ENCODE results near the gene PELI3.

PELI3 gene

GRCh38 chr11:66509131-66509561 is 42.4 kb downstream of the PELI3 start:
- DNase-seq = no peak

DNA sequence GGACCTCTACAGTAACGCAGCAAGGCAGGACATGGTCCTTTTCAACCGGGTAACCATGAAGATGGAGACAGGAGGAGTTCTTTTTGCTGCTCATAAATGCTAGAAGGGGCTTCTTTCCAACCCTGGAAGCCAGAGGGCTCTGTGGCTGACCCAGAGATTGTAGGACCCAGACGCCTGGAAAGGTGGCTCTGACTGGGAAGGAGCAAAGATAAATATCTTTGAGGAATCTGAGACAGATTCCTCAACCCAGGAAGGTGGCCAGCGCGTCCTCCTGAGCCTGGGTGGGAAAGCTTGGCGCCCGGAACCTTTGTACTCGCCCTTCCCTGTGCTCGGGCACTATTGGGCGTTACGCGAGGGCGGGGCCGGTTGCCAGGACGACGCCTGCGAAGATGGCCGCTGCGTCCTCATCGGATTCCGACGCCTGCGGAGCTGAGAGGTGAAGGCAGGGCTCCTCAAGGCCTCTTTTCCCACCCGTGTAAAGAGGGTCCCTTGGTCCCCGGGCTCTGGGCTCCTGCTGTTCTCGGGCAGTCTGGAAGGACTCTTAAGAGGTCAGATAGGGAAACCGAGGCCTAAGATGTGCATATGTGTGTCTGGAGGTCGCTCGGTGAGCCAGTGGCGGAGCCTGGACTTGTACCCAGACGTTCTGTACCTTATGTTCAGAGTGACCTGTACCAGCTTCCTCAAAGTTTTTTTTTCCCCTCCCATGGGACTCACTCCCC is 43.7 kb downstream of the PELI3 start, which contains the start of gene BBS1:
TSS of gene BBS1 (plus strand) at position 365 of the 719 bp plus-strand sequence. CDS start at position 390, 25 bp downstream.
- DNase-seq = peak; percentile 68 to 76

GRCh38 chr11:66510990-66511339 is 44.3 kb downstream of the PELI3 start:
- no peak for DNase-seq

DNA sequence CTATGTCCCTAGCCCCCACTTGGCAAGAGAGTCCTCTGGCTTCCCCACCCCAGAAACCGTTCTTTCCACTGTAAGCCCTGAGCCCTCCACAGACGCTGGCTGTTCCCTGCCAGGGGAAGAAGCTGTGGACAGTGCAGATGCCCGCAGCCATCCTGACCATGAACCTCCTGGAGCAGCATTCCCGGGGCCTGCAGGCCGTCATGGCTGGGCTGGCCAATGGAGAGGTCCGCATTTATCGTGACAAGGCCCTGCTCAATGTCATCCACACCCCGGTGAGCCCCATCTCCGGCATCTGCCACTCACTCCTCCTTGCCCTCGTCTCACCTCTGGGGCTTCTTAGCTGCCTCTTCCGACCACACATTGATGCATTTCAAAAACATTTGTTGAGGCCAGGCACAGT is 56.9 kb downstream of the PELI3 start:
- DNase-seq = no peak

DNA sequence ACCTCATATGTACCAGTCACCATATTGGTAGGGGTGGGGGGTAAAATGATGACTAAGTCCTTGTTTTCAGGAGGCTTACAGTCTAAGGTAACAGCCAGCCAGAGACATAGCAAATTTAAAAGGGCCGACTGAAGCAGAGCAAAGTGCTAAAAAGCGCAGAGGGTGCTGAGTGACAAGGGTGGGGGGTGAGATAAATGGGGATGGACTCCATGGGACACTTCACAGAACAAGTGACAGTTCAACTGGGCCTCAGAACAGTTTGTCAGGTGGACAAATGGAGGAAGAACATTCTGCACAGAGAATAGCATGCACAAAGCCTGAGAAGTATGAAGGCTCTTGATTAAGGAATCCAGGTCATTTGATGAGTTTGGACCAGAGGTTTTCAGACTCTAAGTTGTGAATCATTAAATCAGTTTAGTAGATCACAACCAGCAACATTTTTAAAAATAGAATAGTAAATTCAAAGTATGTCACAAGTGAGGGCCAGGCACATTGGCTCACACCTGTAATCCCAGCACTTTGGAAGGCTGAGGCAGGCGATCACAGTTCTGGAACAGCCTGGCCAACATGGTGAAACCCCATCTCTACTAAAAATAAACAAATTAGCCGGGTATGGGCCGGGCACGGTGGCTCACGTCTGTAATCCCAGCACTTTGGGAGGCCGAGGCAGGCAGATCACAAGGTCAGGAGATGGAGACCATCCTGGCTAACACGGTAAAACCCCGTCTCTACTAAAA is 57.8 kb downstream of the PELI3 start:
- DNase-seq = no peak
